GM19324 (cell line): ENCODE data around the gene SMPDL3A.
"Not testable (repeated sequence)": the region's sequence is repeated elsewhere in the genome, so short reads cannot be mapped to it uniquely, and the experiment has no call there.

ENCODE experiments used
- ATAC-seq: cut with Tn5 transposase; IDR thresholded peaks from one replicate; pipeline ENCODE4 v1.9.1; 2021; ENCODE audit warnings: mild to moderate bottlenecking, moderate library complexity; ENCODE audit not compliant: unreplicated experiment, low FRiP score

SMPDL3A gene

DNA sequence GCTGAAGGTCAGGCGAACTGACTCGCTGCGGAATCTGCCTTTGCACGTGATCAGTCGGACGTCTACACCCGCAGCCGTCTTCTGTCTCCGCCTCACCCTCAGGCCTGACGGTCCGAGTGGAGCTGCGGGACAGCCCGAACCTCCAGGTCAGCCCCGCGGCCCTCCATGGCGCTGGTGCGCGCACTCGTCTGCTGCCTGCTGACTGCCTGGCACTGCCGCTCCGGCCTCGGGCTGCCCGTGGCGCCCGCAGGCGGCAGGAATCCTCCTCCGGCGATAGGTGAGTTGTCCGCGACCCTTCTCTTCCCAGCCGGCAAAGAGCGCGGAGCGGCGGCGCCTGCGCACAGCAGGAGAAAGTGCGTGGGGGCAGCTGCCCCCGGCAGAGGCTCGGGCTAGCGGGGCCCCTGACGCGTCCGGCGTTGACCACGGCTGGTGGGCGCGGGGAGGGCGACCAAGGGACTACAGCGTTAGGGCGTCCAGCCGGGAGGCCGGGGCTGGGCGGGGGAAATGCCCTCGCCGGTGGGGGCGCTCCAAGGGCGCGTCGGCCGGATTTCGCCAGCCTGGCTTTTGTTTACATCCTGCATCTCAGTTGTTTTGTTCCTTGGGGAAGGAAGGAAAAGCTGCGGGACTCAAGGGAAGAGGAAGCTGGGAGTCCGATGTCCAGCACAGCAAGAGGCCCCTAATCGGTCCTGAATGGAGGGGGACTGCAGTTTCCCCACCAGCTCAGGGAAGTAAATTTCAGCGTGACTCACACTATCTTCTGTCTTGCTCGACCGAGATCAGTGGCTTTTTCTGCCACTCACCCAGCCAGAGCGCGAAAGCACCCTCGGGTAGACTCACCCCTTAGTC is at the start of gene SMPDL3A:
TSS of gene SMPDL3A (plus strand) at position 77 of the 846 bp plus-strand sequence. CDS start at position 166, 89 bp downstream.
- ATAC-seq = peak; percentile 76

- ATAC-seq = no peak
Observed at GRCh38 chr6:122740091-122740490, 49.0 kb upstream of the SMPDL3A start.

DNA sequence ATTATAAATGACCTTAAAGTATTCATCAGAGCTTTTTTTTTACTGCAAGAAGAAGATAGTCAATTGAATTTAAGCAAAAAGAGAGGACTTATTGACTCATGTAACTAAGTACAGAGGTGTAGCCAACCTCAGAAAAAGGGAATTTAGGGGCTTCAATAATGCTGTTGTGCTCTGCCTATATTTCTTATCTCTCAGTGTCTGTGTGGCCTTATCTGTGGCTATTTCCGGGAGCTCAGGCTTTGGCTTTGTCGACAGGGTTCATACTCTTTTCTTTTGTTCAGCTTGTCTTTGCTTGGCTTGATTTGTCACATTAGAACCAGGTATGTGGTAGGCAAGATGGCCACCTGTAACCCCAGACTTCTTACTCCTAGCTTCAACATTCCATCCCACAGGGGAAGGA is 48.1 kb upstream of the SMPDL3A start:
- ATAC-seq = no peak

DNA sequence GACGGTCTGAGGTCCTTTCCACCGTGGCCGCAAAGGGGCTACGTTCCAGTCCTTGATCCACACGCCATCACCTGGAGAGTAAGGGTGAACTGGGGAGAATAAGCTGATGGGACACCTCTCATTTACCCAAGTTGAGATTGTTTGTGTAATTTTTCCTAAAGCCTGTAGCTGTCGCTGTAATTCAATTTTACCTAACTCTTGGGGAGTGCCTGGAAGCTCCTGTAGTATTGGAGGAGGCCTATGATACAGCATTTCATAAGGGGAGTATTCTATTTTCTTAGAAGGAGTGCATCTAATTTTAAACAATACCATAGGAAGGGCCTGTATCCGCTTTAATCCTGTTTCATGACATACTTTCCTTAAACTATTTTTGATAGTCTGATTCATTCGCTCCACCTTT is 44.8 kb upstream of the SMPDL3A start:
- ATAC-seq = not testable (repeated sequence)

DNA sequence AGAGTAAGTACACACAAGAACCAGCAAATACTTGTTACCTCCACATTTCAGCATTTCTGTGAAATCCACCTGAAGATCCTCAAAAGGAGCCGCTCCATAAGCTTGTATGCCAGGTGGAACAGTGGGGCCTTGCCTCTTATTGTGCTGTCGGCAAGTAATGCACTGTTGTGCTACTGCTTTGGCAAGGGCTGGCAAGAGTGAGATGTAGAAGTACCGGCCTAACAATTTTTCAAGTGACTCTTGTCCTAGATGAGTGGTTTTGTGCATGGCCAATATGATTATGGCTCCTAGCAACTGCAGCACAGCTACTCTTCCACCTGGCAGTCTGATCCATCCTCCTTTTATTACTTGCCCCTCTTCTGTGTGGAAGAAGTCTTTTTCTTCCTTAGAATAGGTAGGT is 44.2 kb upstream of the SMPDL3A start:
- not testable (repeated sequence) for ATAC-seq

DNA sequence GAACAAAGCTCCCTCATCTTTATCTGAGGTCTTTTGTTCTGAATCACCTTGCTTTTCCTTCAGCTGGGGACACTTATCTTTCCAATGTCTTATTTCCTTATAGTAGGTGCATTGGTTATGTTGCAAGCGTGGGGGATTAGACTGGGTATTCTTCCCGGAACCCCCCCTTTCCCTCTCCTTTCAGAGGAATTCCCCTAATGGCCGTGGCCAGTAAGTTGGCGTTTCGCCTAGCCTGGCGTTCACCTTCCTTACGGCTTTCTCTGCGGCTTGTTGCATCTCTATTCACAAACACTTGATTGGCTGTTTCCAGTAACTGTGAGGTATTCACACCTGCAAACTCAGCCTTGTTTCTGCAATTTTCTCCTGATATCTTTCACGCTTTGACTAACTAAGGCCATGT is 42.4 kb upstream of the SMPDL3A start:
- ATAC-seq = no peak

- ATAC-seq = no peak
Observed at GRCh38 chr6:122747573-122747972, 41.5 kb upstream of the SMPDL3A start.

GRCh38 chr6:122748945-122749344 is 40.1 kb upstream of the SMPDL3A start:
- not testable (repeated sequence) for ATAC-seq

- no peak for ATAC-seq
Observed at GRCh38 chr6:122749451-122750050, 39.5 kb upstream of the SMPDL3A start.

DNA sequence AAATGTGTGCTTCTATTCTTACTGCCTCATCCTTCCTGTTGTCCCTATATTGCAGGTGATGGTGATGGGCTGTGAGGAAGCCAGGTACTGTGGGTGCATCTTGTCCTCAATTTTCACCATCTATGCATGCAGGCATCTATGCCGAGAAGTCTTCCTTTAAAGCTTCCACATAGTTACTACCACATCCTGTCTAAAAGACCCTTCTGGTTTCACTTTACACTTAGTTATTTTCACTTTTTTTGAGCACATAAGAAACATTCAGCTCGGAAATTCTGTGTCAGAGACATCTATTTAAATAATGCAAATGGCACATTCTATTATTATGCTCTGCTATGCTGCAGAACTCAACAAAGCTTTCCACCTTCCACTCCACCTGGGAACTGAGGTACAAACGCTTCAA is 37.7 kb upstream of the SMPDL3A start:
- ATAC-seq = peak; percentile 92

DNA sequence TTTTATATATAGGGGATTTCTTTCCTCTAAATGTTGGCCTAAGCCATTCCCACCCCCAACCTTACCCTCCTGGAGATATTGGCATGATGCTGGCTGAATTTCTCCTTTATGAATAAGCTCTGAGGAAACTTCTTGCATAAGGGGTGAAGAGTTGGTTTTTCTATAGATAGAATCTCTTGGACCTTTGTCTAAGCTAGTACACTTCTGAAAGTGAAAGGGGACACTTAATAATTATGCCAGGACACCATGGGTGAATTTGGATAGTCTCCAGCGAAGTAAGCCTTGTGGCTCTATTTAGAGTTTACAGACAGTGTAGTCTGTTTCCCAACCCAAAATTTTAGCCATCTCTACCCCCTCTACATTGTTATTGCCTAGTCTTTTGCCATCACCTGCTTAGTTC is 36.6 kb upstream of the SMPDL3A start:
- no peak for ATAC-seq

- ATAC-seq = no peak
Observed at GRCh38 chr6:122753000-122753687, 35.9 kb upstream of the SMPDL3A start.

DNA sequence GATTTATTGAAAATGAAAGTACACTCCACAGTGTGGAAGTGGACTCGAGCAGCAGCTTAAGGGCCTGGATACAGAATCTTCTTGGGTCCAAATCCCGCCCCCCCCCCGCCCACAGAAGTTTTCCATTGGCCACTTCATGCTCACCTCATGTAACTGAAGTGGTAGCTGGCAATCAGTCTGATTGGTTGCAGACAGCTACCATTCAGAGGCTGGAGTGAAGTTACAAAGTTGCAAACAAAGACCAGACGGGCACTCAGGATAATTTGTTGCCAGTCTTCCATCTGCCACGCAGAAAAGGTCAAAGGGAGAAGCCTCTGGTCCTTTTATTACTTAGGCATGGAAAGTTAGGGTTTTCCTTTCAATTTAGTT is 35.4 kb upstream of the SMPDL3A start:
- ATAC-seq = no peak

DNA sequence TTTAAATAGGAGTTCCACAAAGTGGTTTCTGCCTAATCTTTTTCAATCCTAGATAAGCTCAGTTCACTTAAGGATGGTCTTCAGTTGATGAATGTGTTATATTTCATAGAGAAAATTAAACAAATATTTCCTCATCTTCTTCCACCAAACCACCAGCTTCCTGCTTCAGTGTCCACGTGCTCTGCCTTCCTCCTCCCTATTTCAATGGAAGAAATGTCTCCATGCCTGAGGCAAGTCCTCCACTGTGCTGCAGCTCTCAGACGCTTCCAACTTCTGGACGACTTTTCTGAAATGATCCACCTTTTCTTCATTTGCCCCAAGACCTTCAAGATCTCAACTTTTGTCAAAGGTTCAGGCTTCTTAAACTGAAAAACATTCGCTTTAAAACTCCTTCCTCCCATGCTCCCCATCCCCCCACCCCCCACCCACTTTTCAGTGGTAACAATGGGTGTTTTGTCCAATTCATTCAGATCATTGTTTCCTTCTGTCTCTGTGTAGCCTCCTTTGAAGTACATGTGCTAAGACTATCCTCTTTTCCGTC is 34.8 kb upstream of the SMPDL3A start:
- no peak for ATAC-seq

- no peak for ATAC-seq
Observed at GRCh38 chr6:122755901-122756300, 33.2 kb upstream of the SMPDL3A start.

- ATAC-seq = peak; percentile 94
Observed at GRCh38 chr6:122758927-122759334, 30.1 kb upstream of the SMPDL3A start.

DNA sequence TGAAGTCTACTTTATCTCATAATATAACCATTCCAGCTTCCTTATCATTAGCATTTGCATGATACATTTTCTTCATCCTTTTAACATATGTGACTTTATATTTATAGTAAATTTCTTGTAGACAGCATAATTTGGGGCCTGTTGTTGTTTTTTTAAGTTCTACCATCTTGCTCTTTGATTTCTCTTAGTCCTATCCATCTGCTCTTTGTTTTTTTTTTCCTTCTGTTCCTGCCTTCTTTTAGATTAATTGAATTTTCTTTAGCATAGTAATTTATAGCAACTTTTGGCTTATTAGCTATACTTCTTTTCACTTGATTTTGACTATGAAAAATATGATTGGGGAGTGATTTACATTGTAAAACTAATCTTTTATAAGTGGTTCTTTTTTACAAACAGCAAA is 28.7 kb upstream of the SMPDL3A start:
- ATAC-seq = no peak

- no peak for ATAC-seq
Observed at GRCh38 chr6:122766256-122766655, 22.8 kb upstream of the SMPDL3A start.

DNA sequence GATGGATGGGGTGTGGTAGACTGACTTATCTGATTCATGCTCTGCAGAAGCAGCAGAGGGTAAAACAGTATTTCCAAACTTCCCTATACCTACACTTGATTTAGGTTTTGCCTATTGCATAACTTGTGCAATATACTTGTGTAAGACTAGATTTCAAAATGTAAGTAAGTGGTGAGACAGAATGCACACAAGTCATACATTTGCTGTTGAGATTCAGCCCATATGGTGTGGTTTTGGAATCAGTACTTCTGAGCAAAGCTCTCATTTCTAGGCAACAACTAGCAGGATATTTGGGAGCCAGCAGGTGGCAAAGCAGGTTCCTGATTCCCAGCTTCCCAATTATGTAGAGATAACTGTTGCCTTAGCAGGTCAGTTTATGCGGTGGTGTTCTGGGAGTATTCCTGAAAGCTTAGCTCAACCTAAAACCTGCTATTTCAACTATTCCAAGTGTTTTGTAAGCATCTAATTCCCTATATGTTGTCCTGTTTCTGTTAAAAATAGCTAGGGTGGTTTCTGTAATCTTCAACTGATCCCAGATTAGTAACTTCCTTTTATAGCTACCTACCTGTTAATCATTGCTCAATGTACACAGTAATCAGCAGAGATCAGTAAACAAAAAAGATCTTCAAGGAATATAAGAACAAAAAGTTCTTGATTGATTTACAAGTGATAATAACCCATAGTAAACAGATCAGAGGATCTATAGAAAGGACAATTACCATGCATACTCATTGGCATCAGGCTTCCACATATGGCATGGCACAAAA is 18.0 kb upstream of the SMPDL3A start:
- ATAC-seq = no peak

GRCh38 chr6:122772724-122773415 is 16.2 kb upstream of the SMPDL3A start:
- ATAC-seq = no peak
